GM19328 (cell line): Measurements from ENCODE around the gene CPLX1.

Source experiments
- ATAC-seq: cut with Tn5 transposase; IDR thresholded peaks from one replicate; pipeline ENCODE4 v1.9.1; 2021; ENCODE audit warnings: mild to moderate bottlenecking, moderate library complexity; ENCODE audit not compliant: unreplicated experiment

Gene CPLX1

DNA sequence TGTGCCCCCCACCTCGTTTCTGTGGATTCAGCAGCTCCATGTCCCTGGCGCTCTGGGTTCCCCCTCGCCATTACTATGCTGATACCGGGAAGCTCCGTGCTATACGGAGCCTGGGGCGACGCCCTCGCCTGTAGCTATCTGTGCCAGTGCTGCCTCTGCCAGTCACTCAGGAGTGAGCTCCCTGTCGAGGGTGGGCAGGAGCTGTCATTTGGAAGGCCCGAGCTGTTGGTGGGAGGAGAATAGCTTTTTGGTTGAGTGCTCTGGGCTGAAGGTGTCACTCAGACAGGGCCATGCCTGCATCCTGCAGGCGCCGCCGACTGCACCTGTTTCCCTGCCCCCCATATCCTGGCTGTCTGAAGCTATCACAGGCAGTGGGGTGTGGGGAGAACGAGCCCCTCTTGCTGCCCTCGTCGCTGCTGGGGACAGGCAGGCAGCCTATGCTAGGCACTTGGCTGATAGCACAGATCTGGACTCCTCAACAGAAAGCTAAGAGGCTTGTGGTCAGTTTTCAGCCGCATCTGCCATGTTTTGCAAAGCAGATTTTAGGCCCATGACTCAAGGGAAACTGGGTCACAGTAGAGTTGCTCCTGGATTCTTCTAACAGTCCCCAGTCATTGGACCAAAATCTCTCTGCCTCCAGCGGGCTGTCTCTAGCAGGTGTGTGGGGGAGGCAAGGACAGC, 31.8 kb downstream of the CPLX1 start:
- ATAC-seq: no peak

DNA sequence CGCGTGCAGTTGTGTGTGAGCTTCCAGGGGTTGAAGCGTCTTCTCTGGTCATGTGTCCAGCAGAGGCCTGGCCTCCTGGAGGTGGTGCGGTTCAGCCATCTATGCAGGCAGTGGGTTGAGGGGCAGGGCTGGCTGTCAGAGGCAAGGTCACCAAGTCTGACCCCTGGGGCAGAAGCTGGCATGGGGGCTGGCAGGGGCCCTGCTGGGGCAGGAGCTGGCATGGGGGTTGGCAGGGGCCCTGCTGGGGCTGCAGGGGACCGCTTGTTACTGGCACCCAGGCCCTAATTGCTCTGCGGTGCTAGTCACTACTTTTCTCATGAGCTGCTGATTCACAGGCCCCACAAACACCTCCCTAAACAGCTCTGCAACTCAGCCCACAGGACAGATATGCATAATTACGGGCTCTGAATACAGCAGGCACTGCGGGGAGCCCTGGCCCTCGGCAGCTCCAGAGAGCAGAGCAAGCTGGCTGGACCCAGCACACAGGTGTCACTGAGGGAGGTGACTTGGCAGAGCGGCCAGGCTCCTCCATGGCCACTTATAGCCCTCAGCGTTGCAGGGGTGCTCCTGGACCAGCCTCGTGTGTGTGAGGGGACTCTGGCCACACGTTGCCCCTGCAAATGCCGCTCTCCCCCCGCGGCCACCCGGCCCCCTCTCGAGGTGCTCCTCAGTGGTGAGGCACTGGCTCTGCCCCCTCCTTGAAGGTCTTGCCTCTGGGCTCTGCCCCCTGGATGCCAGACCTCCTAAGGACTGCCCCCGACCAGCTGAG, 32.7 kb downstream of the CPLX1 start:
- ATAC-seq: no peak

DNA sequence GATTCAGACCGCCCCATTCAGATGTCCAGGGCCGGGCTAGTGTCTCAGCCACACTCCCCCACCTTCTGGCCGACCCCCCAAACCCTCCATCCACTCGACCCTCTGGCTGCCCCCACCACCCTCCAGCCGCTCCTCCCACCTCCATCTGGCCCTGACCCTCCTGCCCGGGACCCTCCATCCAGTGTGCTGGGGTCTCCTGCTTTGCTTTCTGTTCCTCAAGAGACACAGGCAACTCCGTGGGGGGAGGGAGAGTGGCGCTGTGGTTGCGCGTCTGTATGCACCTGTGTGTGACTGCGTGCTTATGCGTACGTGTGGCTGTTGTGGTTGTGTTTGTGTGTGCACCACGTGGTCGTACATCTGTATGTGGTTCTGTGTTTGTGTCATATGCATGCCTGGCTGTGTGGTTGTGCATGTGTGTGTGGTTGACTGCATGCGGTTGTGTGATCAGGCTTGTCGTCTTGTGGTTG, 33.3 kb downstream of the CPLX1 start:
- ATAC-seq: no peak

DNA sequence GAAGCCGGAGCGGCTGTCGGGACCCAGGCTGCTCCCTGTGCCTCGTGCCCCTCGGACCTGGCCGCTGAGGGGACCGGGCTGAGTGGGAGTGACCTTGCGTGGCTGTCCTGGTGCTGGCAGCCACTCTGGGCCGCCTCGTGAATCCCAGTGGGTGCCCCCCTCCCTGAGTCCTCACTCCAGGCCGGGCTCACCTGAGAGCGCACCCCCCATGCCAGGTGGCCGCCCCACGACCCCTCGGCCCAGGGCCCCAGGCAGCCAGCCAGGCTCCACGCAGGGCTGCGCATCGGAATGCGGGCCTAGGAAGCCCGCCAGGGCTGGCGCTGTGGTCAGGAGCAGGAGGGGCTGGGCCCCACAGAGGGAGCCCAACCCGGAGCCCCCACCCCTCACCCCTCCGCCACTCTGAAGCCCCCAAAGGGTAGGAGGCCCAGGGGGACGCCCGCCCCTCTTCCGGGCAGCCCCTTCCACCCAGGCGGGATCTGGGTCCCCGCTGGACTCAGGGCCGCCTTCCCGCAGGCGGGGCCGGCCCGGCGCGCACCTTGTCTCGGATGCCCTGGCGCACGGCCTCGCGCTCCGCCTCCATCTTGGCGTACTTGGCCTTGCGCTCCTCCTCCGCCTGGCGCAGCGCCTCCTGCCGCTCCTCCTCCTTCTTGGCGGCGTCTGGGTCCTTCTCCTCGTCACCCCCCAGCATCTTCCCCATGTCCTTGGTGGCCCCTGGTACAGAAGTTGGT, 33.9 kb downstream of the CPLX1 start:
- no peak for ATAC-seq

DNA sequence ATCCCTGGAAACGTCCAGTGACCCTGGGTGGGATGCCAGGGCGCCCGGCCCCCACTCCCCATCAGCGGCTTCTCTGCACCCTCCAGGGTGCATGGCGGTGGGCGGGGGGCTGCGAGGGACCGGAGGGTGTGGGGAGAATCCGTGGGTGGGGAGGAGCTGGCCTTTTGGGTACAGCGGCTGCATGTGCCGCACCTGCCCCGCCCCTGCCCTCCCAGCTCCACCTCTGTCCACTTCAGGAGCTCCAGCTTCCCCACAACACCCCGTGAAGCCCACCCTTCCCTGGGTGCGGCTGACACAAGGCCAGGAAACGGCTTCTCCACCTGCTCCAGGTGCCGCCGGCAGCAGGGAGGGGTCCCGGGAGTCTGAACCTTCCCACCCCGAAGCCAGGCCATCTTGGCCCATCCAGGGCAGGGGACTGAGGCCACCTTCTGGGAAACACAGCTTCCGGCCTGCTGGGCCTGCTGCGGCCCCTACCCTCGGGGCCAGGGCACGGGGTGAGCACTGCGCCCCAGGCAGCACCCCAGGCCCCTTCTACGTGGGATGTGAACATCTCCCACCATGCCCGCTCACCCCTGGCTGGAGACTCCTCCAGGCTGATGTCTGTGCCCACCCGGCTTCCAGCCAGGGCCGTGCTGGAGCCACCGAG, 34.6 kb downstream of the CPLX1 start:
- no peak for ATAC-seq

DNA sequence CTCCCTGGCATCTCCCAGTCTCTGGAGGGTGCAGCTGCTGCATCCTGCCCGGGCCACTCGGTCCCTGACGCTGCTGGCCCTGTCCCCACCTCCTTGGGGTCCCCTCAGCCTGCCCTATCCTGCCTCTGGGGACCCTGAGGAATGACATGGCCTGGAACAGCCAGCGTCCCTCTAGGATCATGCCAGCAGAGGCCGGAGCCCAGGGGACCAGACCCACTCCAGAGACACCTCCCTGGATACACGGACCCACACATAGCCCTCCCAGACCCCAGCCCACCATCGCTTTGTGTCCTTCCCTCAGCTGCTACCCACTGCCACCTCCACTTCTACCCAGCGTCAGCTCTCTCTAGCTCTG, 35.5 kb downstream of the CPLX1 start:
- ATAC-seq: no peak

DNA sequence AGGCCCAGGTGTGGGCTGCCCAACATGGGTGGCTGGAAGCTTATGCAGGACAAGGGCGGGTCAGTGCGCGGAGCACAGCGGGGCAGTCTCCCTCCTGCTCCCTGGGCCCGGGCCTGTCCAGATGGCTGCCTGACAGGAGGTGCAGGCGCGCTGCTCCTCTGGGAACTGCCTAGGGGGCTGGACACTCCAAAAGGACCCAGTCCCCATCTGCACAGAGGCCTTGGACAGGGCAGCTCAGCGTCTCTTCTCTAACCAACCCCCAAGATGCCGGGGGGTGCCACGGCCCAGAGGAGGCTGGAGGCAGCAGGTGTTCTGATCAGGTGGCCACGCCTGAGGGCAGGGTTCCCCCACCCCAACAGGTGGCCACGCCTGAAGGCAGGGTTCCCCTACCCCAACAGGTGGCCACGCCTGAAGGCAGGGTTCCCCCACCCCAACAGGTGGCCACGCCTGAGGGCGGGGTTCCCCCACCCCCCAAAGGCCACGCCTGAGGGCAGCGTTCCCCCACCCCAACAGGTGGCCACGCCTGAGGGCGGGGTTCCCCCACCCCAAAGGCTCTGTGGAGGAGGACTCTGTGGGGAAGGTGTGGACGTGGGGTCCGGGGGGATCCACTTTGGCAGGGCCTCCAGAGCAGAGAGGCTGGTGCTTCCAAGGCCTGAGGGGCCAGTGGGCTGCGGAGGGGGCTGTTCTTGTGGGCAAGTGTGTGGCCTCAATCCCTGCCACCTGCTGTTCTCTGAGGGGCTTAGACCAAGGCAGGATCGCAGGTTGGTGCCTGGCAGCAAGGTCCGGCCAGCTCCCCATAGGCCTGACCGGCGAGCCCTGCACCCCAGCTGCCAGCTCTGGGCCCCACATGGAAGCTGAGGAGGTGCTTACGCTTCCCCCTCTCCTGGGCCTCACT, 36.1 kb downstream of the CPLX1 start:
- no peak for ATAC-seq

DNA sequence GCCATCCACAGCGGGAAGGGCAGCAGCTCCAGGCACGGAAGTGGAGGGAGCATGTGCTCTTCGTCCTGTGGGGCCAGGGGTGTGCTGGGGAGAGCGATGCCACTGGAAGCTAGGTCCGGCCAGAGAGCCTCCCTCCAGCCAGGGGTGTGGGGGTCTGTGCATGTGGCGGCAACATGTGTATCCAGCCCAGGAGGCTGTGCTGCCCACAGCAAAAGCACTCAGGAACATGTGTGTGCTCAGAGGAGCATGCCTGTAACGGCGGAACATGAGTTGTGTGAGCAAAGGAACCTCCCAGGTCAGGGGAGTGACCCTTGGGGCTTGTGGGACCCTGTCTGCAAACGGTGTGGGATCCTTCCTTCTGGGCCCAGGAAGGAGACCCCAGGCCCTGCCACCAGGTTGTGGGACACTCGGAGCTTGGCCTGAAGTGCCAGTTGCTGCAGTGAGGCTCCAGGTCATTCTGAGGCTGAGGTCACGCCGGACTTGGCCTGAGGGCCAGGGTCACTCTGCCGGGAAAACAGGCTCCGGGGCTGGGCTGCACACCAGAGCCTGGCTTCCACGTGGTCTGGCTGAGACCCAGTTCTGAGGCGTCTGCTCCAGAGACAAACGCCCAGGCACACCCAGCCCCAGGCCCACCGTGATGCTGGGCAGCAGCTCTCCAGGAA, 37.2 kb downstream of the CPLX1 start:
- no peak for ATAC-seq

DNA sequence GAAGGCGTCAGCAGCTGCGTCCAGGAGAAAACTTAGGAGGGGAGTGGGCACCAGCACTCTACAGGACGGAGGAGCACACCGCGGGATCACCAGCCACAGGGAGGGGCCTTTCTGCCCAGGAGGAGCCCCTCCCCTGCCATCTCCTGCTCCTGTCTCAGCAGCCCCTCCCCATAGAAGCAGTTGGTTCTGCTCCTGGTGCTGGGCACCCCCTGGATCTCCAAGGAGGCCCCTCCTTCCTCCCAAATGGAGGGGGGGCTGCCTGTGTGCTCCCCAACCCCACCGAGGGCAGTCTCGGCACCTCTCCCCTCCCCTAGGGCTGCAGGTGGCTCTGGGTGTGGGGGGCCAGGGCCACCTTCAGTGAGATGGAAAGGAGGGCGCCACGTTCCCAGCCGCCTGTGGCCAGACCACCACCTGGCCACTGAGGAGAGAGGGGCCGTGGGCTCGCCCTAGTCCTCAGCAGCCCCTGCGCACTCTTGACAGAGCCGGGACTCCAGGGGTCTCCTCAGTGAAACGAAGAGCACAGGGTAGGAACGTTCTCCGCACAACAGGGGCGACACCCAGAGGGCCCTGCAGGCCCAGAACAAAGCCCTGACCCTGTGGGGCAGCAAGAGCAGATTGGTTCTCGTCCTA, 37.8 kb downstream of the CPLX1 start:
- ATAC-seq: no peak

DNA sequence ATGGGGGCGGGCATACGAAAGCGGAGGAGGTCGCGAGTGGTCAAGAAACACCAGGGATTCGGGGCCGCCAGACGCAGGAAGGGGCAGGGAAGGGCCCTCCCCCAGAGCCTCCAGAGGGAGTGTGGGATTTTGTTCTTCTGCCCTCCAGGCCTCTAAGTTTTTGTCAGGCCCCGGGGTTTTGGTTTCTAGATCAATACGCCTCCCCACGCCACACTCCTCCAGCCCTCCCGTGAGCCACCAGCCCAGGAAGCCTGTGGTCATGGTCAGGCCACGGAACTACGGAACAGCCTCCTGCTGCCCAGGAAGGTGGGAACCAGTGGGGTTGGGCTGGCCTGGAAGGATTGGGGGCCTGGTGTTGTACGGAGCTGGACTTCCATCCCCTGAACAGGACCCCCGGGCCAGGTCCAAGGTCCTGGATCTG, 38.4 kb downstream of the CPLX1 start:
- no peak for ATAC-seq

DNA sequence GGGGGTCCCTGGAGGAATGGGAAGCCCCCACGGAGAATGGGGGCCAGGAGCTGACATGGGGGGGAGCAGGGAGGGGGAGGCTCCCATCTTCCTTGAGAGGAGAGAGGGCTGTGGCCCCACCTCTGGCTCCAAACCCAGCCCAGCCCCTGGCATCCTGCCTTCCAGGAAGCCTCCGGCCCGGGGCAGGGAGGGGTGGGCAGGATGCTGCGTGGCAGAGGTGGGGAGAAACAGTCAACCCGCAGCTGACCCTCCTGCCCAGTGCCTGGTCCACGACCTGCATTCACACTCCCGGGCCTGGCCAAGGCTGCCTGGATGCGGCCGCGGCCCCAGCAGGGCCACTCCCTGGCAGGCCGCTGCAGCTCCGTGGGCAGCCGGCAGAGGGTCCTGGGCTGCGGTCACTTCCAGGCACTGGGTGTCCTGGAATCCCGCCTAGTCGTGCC, 39.0 kb downstream of the CPLX1 start:
- ATAC-seq: no peak

DNA sequence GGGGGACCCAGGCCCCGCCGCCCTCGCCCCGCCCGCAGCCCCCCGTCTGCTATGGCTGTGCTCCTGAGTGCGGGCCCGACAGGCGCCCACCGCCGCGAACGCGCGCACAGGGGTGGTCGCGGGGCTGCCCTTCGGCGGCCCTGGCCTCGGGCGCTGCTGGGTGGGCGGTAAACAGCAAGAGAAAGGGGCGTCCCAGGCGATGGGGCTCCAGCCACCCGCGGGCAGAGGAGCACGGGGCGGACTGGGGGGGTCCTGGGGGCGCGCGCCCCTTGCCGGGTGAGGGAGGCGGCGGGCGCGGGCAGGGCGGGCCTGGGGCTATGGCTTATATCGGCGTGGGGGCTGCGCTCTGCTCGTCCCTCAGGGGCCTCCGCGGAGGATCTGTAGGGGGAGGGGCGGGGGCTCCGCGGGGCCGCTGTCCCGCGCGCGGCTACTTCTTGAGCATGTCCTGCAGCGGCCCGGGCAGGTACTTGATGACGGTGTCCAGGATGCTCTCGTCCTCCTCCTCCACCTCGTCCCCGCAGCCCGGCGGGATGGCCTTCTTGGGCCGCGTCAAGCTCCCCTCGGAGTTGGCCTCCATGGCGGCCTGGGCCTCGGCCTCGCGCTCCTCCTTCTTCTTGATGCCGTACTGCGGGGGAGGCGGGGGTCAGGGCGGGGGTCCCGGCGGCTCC, 39.7 kb downstream of the CPLX1 start:
- no peak for ATAC-seq

DNA sequence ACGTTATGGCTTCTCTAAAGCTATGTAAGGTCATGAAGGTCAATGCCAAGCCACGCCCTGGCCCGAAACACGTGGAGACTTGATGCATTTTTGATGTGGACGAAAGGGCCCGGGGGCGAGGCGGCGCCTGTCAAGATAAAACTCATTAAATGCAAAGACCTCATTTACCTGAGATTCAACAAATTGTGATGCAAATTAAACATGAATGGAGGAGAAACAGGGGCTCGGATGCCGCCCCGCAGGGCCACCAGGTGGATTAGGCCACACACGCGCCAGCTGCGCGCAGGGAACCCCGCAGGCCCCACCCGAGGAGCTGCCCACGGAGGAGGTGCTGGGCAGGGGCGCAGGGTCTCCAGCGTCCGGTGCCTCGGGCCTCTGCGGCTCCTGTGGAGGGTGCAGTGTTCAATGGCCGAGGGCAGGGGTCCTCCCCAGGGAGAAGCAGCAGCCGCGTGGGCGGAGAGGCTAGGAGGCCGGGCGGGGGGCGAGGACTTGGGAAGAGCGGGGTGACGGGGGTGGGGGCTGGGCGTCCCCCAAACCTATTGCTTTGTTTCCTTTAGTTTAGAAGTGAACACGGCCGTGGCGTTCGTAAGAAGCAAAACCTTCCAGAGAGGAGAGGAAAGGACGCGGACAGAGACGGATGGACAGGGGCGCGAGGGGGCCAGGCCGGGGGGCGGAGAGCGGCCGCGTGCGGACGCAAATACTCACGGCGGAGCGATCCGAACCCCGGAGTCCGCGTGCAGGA, 40.4 kb downstream of the CPLX1 start:
- no peak for ATAC-seq

DNA sequence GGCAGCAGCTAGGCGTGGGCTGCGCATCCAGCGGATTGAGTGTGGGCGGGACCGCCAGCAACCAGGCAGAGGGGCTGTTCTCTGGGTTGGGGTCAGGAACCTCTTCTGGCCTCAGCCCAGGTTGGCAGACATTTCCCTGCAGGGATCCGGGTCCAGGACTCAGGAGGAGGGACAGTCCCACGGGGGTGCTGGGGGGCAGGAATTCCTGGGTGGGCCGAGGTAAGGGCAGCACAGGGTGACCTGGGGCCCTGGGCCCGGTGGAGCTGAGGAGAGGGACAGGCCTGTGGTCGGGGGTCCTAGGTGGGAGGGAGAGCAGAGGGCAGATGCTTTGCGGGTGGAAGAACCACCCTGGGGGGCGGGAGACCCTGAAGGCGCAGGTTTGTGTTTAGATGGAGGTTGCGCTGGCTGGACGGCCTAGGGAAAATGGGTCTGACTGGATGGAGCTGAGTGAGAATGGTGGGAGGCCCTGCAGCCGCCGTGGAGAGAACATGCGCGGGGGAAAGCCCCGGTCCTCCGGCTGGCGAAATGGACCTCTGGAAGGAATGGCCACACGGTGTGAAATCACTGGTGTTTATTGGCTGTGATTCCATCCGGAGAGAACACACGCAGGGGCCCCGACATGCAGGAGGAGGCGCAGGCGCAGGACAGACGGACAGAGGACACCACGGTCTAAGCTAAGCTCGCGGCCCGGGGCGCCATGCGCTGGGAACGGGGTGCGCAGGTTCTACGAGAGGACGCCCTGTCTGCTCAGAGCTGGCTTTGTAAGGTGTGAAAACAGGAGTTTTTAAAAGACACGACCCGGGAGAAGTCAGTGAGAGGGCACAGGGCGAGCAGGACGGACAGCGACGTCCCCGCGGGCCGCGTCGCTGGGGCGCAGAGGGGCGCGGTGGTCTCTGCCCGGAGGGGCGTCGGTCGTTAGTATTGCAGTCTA, 41.3 kb downstream of the CPLX1 start:
- ATAC-seq: no peak

DNA sequence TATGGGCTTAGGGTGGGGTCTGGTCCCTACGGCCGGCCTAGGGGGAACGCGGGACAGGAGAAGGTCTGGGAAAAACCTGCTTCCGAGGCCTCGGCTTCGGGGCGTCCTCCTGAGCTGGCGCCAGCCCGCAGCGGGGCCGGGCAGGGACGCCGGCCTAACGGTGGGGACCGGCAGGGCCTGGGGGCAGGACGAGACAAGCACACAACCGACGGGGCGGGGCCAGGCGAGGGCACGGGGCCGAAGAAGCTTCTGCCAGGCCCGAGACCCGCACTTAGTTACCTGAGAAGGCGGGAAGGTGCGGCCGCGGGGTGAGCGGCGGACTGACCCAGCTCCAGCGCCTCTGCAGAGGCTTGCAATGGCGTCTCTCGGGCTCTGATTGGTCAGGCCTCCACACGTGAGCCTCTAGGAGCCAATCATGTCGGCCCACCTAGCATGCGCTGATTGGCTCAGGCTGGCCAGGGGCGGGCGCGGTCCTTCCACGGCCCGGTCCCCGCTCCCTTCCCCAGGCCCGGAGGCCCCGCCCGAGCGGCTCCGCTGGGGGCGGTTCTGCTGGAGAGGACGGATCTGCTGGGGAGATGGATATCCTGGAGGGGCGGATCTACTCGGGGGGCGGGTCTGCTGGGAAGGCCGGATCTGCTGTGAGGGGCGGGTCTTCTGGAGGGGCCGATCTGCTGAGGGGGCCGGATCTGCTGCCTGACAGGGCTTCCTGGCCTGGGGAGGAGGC, 44.3 kb downstream of the CPLX1 start:
- ATAC-seq: peak; percentile 95

DNA sequence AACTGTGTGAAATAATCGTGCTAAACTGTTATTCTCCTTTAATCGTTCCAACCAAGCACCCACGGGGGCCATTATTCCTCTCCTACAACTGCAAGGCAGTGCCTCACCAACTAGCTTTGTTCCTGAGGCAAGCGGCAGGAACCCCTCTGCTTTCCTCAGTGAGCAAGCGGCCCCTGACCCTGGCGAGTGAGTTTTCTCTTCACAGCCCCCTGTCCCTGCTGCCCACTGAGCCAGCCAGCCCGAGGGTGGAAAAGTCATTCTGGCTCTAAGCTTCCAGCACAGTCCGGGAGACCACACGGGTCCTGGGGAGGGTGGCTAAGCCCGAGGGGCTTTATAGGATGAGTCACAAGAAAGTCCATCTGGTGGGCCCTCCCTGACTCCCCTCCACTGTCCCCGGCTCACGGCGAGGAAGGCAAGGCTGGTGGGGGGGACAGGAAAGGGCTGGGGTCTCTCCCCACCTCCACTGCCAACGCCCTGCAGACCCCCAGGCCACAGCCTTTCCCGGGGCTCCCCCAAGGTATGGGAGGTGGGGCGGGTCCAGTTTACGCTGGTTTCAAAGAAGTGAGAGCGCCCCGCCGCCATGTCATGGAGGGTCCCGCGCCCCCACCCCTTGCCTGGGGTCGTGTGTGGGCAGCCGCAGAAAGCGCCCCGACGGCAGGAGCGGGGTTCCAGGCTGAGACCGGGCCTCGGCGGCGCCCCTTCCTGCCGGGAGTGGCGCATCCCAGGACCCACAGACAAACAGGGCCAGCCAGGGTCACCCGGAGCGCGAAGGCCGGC, 45.0 kb downstream of the CPLX1 start:
- no peak for ATAC-seq
